NCI-H2107 (cell line): ENCODE measurements around the gene RBCK1.
"Not testable (repeated sequence)": the region's sequence is repeated elsewhere in the genome, so short reads cannot be mapped to it uniquely, and the experiment has no call there.

Experiments
- DNase-seq: peaks from one replicate; lab custom pipeline; 2025; lab: John Stamatoyannopoulos, UW

The RBCK1 gene

GRCh38 chr20:376089-376488 is 32.0 kb upstream of the RBCK1 start:
- no peak for DNase-seq

- no peak for DNase-seq
Measured at GRCh38 chr20:376750-377149, 31.3 kb upstream of the RBCK1 start.

GRCh38 chr20:377578-377977 is 30.5 kb upstream of the RBCK1 start:
- DNase-seq, result not testable (repeated sequence)

GRCh38 chr20:378961-379336 is 29.1 kb upstream of the RBCK1 start:
- DNase-seq, result peak; percentile 7

GRCh38 chr20:380763-381580 is 27.1 kb upstream of the RBCK1 start:
- no peak for DNase-seq

GRCh38 chr20:381581-382290 is 26.4 kb upstream of the RBCK1 start:
- no peak for DNase-seq

- no peak for DNase-seq
Measured at GRCh38 chr20:382291-383115, 25.6 kb upstream of the RBCK1 start.

- no peak for DNase-seq
Measured at GRCh38 chr20:383889-384288, 24.2 kb upstream of the RBCK1 start.

- no peak for DNase-seq
Measured at GRCh38 chr20:384723-385122, 23.4 kb upstream of the RBCK1 start.

GRCh38 chr20:385448-385847 is 22.7 kb upstream of the RBCK1 start:
- no peak for DNase-seq

- not testable (repeated sequence) for DNase-seq
Measured at GRCh38 chr20:386634-387033, 21.5 kb upstream of the RBCK1 start.

- no peak for DNase-seq
Measured at GRCh38 chr20:387520-387919, 20.6 kb upstream of the RBCK1 start.

GRCh38 chr20:388034-388994 is 19.8 kb upstream of the RBCK1 start:
- DNase-seq, result no peak

GRCh38 chr20:389220-389619 is 18.9 kb upstream of the RBCK1 start:
- DNase-seq, result no peak

- DNase-seq, result no peak
Measured at GRCh38 chr20:391041-391711, 16.9 kb upstream of the RBCK1 start.

GRCh38 chr20:393296-393695 is 14.8 kb upstream of the RBCK1 start:
- not testable (repeated sequence) for DNase-seq

GRCh38 chr20:396252-396618 is 11.9 kb upstream of the RBCK1 start:
- no peak for DNase-seq

GRCh38 chr20:396619-397431 is 11.3 kb upstream of the RBCK1 start:
- DNase-seq, result no peak

GRCh38 chr20:397432-398237 is 10.5 kb upstream of the RBCK1 start:
- DNase-seq, result no peak
